H9 (cell line): ENCODE results near the gene TBC1D4. TPM values are rescaled to one million over a fixed set of nuclear protein-coding genes. Genes with fewer than 3 reads are reported as not detected.
A peak's percentile ranks its signal among the peaks of the same experiment; 100 is the strongest.

Experiments used
- DNase-seq: peaks from one replicate; pipeline ENCODE4 v3.0.0-alpha.2; 2017
- H2AFZ ChIP-seq: one replicate; pipeline ENCODE4 v1.6.1; 2013; ENCODE audit warnings: mild to moderate bottlenecking, low read length, control low read depth, moderate library complexity
- H2AK5ac ChIP-seq: 2 replicates; pipeline ENCODE4 v1.6.1; 2013; ENCODE audit warnings: low read length, control low read depth, mixed read lengths; ENCODE audit not compliant: insufficient read length
- H2BK120ac ChIP-seq: one replicate; pipeline ENCODE4 v1.6.1; 2013; ENCODE audit warnings: low read depth, mild to moderate bottlenecking, low read length, control low read depth, inconsistent platforms; ENCODE audit not compliant: poor library complexity, severe bottlenecking
- H2BK12ac ChIP-seq: 2 replicates; pipeline ENCODE4 v1.6.1; 2013; ENCODE audit warnings: low read length, control low read depth, mixed read lengths, low read depth; ENCODE audit not compliant: insufficient read length
- H2BK15ac ChIP-seq: 2 replicates; pipeline ENCODE4 v1.6.1; 2013; ENCODE audit warnings: low read depth, low read length, control low read depth
- H2BK20ac ChIP-seq: one replicate; pipeline ENCODE4 v1.6.1; 2013; ENCODE audit warnings: low read depth, mild to moderate bottlenecking, low read length, control low read depth, inconsistent platforms; ENCODE audit not compliant: poor library complexity, severe bottlenecking
- H2BK5ac ChIP-seq: 2 replicates; pipeline ENCODE4 v1.6.1; 2013; ENCODE audit warnings: low read length, control low read depth, mixed read lengths; ENCODE audit not compliant: insufficient read length
- H3K14ac ChIP-seq: 2 replicates; pipeline ENCODE4 v1.6.1; 2013; ENCODE audit warnings: low read length, control low read depth; ENCODE audit not compliant: insufficient read depth
- H3K18ac ChIP-seq: 2 replicates; pipeline ENCODE4 v1.6.1; 2013; ENCODE audit warnings: low read depth, mild to moderate bottlenecking, mixed read lengths, low read length, control low read depth; ENCODE audit not compliant: insufficient read length
- H3K23ac ChIP-seq: 2 replicates; pipeline ENCODE4 v1.6.1; 2013; ENCODE audit warnings: low read length, control low read depth, mixed read lengths, low read depth; ENCODE audit not compliant: insufficient read length
- H3K23me2 ChIP-seq: 2 replicates; pipeline ENCODE4 v1.6.1; 2013; ENCODE audit warnings: low read depth, mild to moderate bottlenecking, mixed read lengths, low read length, control low read depth; ENCODE audit not compliant: insufficient read length, poor library complexity, severe bottlenecking
- H3K27ac ChIP-seq: 2 replicates; pipeline ENCODE4 v1.5.1; 2013; ENCODE audit warnings: low read length, control low read depth, mixed read lengths, low read depth; ENCODE audit not compliant: insufficient read length
- H3K27me3 ChIP-seq: 2 replicates; pipeline ENCODE4 v1.6.1; 2013; ENCODE audit warnings: low read length, control low read depth, inconsistent platforms; ENCODE audit not compliant: insufficient read depth
- H3K4ac ChIP-seq: 2 replicates; pipeline ENCODE4 v1.6.1; 2013; ENCODE audit warnings: low read depth, mild to moderate bottlenecking, control low read depth, inconsistent platforms, low read length, moderate library complexity
- H3K4me1 ChIP-seq: 2 replicates; pipeline ENCODE4 v1.6.1; 2013; ENCODE audit warnings: low read length, control low read depth, inconsistent platforms; ENCODE audit not compliant: insufficient read depth
- H3K4me2 ChIP-seq: 2 replicates; pipeline ENCODE4 v1.6.1; 2013; ENCODE audit warnings: low read length, control low read depth, mixed read lengths; ENCODE audit not compliant: insufficient read length, insufficient read depth
- H3K56ac ChIP-seq: 2 replicates; pipeline ENCODE4 v1.6.1; 2013; ENCODE audit warnings: low read depth, mild to moderate bottlenecking, mixed read lengths, low read length, control low read depth; ENCODE audit not compliant: insufficient read length
- H3K79me1 ChIP-seq: 2 replicates; pipeline ENCODE4 v1.6.1; 2013; ENCODE audit warnings: low read depth, mild to moderate bottlenecking, moderate library complexity, low read length, control low read depth, inconsistent platforms; ENCODE audit not compliant: insufficient read depth, poor library complexity, severe bottlenecking
- H3K79me2 ChIP-seq: 2 replicates; pipeline ENCODE4 v1.6.1; 2013; ENCODE audit warnings: low read length, control low read depth, inconsistent platforms; ENCODE audit not compliant: insufficient read depth
- H3K9ac ChIP-seq: 2 replicates; pipeline ENCODE4 v1.6.1; 2013; ENCODE audit warnings: low read length, control low read depth, mixed read lengths; ENCODE audit not compliant: insufficient read length; ENCODE audit errors: extremely low read depth
- H3K9me3 ChIP-seq: one replicate; pipeline ENCODE4 v1.6.1; 2013; ENCODE audit warnings: low read depth, low read length, inconsistent platforms; ENCODE audit not compliant: control insufficient read depth
- H3T11ph ChIP-seq: one replicate; pipeline ENCODE4 v1.6.1; 2013; ENCODE audit warnings: mild to moderate bottlenecking, low read length, control low read depth, inconsistent platforms
- H4K20me1 ChIP-seq: one replicate; pipeline ENCODE4 v1.6.1; 2013; ENCODE audit not compliant: control insufficient read depth, insufficient read length, insufficient read depth
- H4K5ac ChIP-seq: 2 replicates; pipeline ENCODE4 v1.6.1; 2013; ENCODE audit warnings: low read depth, mild to moderate bottlenecking, mixed read lengths, low read length, control low read depth; ENCODE audit not compliant: insufficient read length
- H4K8ac ChIP-seq: replicated peaks from 2 replicates; pipeline ENCODE4 v1.6.1; 2013; ENCODE audit warnings: low read length, control low read depth, mixed read lengths, low read depth; ENCODE audit not compliant: insufficient read length
- H4K91ac ChIP-seq: 2 replicates; pipeline ENCODE4 v1.6.1; 2013; ENCODE audit warnings: low read depth, mild to moderate bottlenecking, moderate library complexity, mixed read lengths, low read length, control low read depth; ENCODE audit not compliant: insufficient read length
- H3K27ac Mint-ChIP-seq, 3 experiments: 2 replicates in 2 of 3; 3 replicates in 1 of 3; pipeline ENCODE4 v1.8.0; 2020 to 2021; ENCODE audit warnings: mixed read lengths in 3 of 3, mild to moderate bottlenecking in 1 of 3, moderate library complexity in 1 of 3
- H3K27me3 Mint-ChIP-seq: 2 replicates; pipeline ENCODE4 v1.8.0; 2021; ENCODE audit warnings: low read depth, mild to moderate bottlenecking, moderate library complexity, mixed read lengths
- H3K36me3 Mint-ChIP-seq, 3 experiments: 2 replicates in 2 of 3; 3 replicates in 1 of 3; pipeline ENCODE4 v1.8.0; 2020 to 2021; ENCODE audit warnings: low read depth in 3 of 3, mixed read lengths in 3 of 3; ENCODE audit not compliant: insufficient read depth in 1 of 3
- H3K4me1 Mint-ChIP-seq, 2 experiments: 2 replicates each; pipeline ENCODE4 v1.8.0; 2020; ENCODE audit warnings: mixed read lengths in 2 of 2
- H3K4me3 Mint-ChIP-seq, 2 experiments: 2 replicates in 1 of 2; 3 replicates in 1 of 2; pipeline ENCODE4 v1.8.0; 2020 to 2021; ENCODE audit warnings: mild to moderate bottlenecking in 2 of 2, mixed read lengths in 2 of 2, moderate library complexity in 1 of 2
- H3K9me3 Mint-ChIP-seq, 2 experiments: 2 replicates in 1 of 2; 3 replicates in 1 of 2; pipeline ENCODE4 v1.8.0; 2020; ENCODE audit warnings: mild to moderate bottlenecking in 2 of 2, mixed read lengths in 2 of 2, moderate library complexity in 1 of 2
- WGBS: extraction: QIAGEN DNeasy Blood & Tissue Kit; methylation state at CpG from one replicate; pipeline ENCODE4 v1.1.7; 2013; ENCODE audit warnings: missing lambda C conversion rate, low lambda C conversion rate, mixed read lengths; ENCODE audit not compliant: insufficient read length; ENCODE audit errors: extremely low coverage; 5-methylcytosine and 5-hydroxymethylcytosine counted together
- total RNA-seq: library from RNA; stranded (reverse); gene quantifications from 2 replicates; pipeline ENCODE4 v1.2.1, GENCODE V29; 2021
- TF ChIP-seq, protein P1 (sequence below): fragments of 200-600 bp; sonication (generic); conservative IDR thresholded peaks from 3 replicates; pipeline ENCODE4 v1.8.0; 2021; ENCODE audit warnings: antibody characterized with exemption, mild to moderate bottlenecking

Gene TBC1D4
- total RNA-seq, 1 experiment from 2014 or later: 10.5 TPM

GRCh38 chr13:75334634-75335447 is 147.1 kb downstream of the TBC1D4 start:
- H3K27me3 ChIP-seq: no peaks in the 10 kb centered on the region
- H2AFZ ChIP-seq: no peak overlapping the region
- H4K20me1 ChIP-seq: no peaks in the 10 kb centered on the region
- H3K18ac ChIP-seq: no peak overlapping the region
- no peak overlapping the region for H3K27ac ChIP-seq
- no peak overlapping the region for H3K56ac ChIP-seq
- no peak for DNase-seq
- H2BK15ac ChIP-seq: no peak overlapping the region
- Mint-ChIP-seq H3K9me3 (no peaks in the 10 kb centered on the region), H3K27ac (peak overlapping the region; percentile 39 to 56 (median 40); a peak in 5 of 7 replicates), H3K36me3 (peaks cover 7 to 18% (median 13%) of the 10 kb centered on the region in 3 experiments; a peak in 6 of 7 replicates), H3K4me3 (no peak overlapping the region), H3K4me1 (peaks cover 15 to 18% of the 10 kb centered on the region in 2 experiments), H3K27me3 (no peaks in the 10 kb centered on the region)
- H3K4me2 ChIP-seq: no peak overlapping the region
- H2BK20ac ChIP-seq: no peak overlapping the region
- H4K8ac ChIP-seq: no peak overlapping the region
- no peak overlapping the region for H3T11ph ChIP-seq
- TF ChIP-seq, protein P1, sequence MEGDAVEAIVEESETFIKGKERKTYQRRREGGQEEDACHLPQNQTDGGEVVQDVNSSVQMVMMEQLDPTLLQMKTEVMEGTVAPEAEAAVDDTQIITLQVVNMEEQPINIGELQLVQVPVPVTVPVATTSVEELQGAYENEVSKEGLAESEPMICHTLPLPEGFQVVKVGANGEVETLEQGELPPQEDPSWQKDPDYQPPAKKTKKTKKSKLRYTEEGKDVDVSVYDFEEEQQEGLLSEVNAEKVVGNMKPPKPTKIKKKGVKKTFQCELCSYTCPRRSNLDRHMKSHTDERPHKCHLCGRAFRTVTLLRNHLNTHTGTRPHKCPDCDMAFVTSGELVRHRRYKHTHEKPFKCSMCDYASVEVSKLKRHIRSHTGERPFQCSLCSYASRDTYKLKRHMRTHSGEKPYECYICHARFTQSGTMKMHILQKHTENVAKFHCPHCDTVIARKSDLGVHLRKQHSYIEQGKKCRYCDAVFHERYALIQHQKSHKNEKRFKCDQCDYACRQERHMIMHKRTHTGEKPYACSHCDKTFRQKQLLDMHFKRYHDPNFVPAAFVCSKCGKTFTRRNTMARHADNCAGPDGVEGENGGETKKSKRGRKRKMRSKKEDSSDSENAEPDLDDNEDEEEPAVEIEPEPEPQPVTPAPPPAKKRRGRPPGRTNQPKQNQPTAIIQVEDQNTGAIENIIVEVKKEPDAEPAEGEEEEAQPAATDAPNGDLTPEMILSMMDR: no peak
- no peaks in the 10 kb centered on the region for H3K23me2 ChIP-seq
- no peak overlapping the region for H3K9ac ChIP-seq
- H4K91ac ChIP-seq: no peak overlapping the region
- no peaks in the 10 kb centered on the region for H3K79me2 ChIP-seq
- no peak overlapping the region for H3K14ac ChIP-seq
- no peak overlapping the region for H3K4ac ChIP-seq
- H3K23ac ChIP-seq: no peak overlapping the region
- no peaks in the 10 kb centered on the region for H3K79me1 ChIP-seq
- H2AK5ac ChIP-seq: no peak overlapping the region
- no peak overlapping the region for H2BK120ac ChIP-seq
- no peak overlapping the region for H4K5ac ChIP-seq
- H3K4me1 ChIP-seq: 0 out of 2 replicates have a peak, but pooled peaks cover under 1% of the 10 kb centered on the region
- no peak overlapping the region for H2BK5ac ChIP-seq
- H3K9me3 ChIP-seq: no peaks in the 10 kb centered on the region
- H2BK12ac ChIP-seq: peak overlapping the region; percentile 33
- WGBS: no CpG with 5 or more reads among the region's 10 CpGs
